ENCODE data around the gene SCN2B. TPM values are rescaled to one million over a fixed set of nuclear protein-coding genes. Genes with fewer than 3 reads are reported as not detected.

SCN2B gene
- total RNA-seq, 1 experiment from 2014 or later, result not detected

GRCh38 chr11:118144301-118145268 lies 31.9 kb downstream of the SCN2B start:
- Histone ChIP-seq H3K4me1 (ENCODE audit: low read length) (peaks cover 9% of the 10 kb centered on the region), H4K20me1 (ENCODE audit: insufficient read depth, low read depth, low read length) (no peaks in the 10 kb centered on the region), H3K9ac (ENCODE audit: low read length) (no peak overlapping the region), H3K79me2 (ENCODE audit: low read length) (no peaks in the 10 kb centered on the region), H2AFZ (ENCODE audit: low read length) (no peak overlapping the region), H3K27me3 (ENCODE audit: low read length) (no peaks in the 10 kb centered on the region), H3K9me3 (ENCODE audit: low read length) (no peaks in the 10 kb centered on the region), H3K36me3 (ENCODE audit: insufficient read depth, low read length) (no peaks in the 10 kb centered on the region), H3K27ac (ENCODE audit: low read length) (no peak overlapping the region), H3K4me3 (ENCODE audit: low read length) (no peak overlapping the region), H3K4me2 (ENCODE audit: low read depth, low read length, poor library complexity, severe bottlenecking) (no peak overlapping the region), H3K9me2 (replicated peaks; ENCODE audit: insufficient read depth, low read length) (no peaks in the 10 kb centered on the region)
- DNase-seq, result no peak

- no peak overlapping the region for H3K4me2 ChIP-seq (ENCODE audit: low read depth, low read length, poor library complexity, severe bottlenecking)
- H3K4me3 ChIP-seq (ENCODE audit: low read length), result no peak overlapping the region
- no peaks in the 10 kb centered on the region for H3K79me2 ChIP-seq (ENCODE audit: low read length)
- no peaks in the 10 kb centered on the region for H3K9me2 ChIP-seq (replicated peaks; ENCODE audit: insufficient read depth, low read length)
- no peaks in the 10 kb centered on the region for H3K27me3 ChIP-seq (ENCODE audit: low read length)
- no peak overlapping the region for H2AFZ ChIP-seq (ENCODE audit: low read length)
- no peak overlapping the region for H3K27ac ChIP-seq (ENCODE audit: low read length)
- H3K4me1 ChIP-seq (ENCODE audit: low read length), result peaks cover 9% of the 10 kb centered on the region
- H4K20me1 ChIP-seq (ENCODE audit: insufficient read depth, low read depth, low read length), result no peaks in the 10 kb centered on the region
- no peak overlapping the region for H3K9ac ChIP-seq (ENCODE audit: low read length)
- H3K36me3 ChIP-seq (ENCODE audit: insufficient read depth, low read length), result no peaks in the 10 kb centered on the region
- no peak for DNase-seq
- H3K9me3 ChIP-seq (ENCODE audit: low read length), result no peaks in the 10 kb centered on the region
Measured at GRCh38 chr11:118143661-118144185, 32.7 kb downstream of the SCN2B start.

- H3K4me3 ChIP-seq (ENCODE audit: low read length), result no peak overlapping the region
- no peaks in the 10 kb centered on the region for H3K9me3 ChIP-seq (ENCODE audit: low read length)
- no peak for DNase-seq
- no peak overlapping the region for H3K9ac ChIP-seq (ENCODE audit: low read length)
- no peaks in the 10 kb centered on the region for H3K36me3 ChIP-seq (ENCODE audit: insufficient read depth, low read length)
- no peaks in the 10 kb centered on the region for H3K9me2 ChIP-seq (replicated peaks; ENCODE audit: insufficient read depth, low read length)
- H3K4me1 ChIP-seq (ENCODE audit: low read length), result peaks cover 6% of the 10 kb centered on the region
- no peaks in the 10 kb centered on the region for H3K79me2 ChIP-seq (ENCODE audit: low read length)
- H3K4me2 ChIP-seq (ENCODE audit: low read depth, low read length, poor library complexity, severe bottlenecking), result peak overlapping the region; percentile 29
- H3K27me3 ChIP-seq (ENCODE audit: low read length), result no peaks in the 10 kb centered on the region
- H3K27ac ChIP-seq (ENCODE audit: low read length), result no peak overlapping the region
- no peaks in the 10 kb centered on the region for H4K20me1 ChIP-seq (ENCODE audit: insufficient read depth, low read depth, low read length)
- H2AFZ ChIP-seq (ENCODE audit: low read length), result no peak overlapping the region
Measured at GRCh38 chr11:118142809-118143208, 33.6 kb downstream of the SCN2B start.

DNA sequence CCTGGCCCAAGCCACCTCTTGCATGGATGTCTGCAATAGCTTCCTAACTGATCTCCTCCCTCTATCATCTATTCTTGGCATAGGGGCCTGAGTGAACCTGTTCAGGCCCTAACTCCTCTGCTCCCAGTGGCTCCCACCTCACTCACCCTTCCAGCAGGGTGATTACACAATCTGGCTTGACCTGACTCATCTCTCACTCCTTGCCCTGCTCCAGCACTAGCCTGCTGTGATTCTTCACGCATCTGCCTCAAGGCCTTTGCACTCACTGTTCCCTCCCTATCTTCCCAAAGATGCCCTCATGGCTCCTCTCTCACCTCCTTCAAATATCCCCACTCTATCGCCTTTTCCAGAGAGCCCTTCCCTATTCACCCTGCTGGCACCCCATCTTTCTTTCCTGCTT lies 34.4 kb downstream of the SCN2B start:
- Histone ChIP-seq H3K36me3 (ENCODE audit: insufficient read depth, low read length) (no peaks in the 10 kb centered on the region), H3K9me3 (ENCODE audit: low read length) (no peaks in the 10 kb centered on the region), H4K20me1 (ENCODE audit: insufficient read depth, low read depth, low read length) (no peaks in the 10 kb centered on the region), H3K79me2 (ENCODE audit: low read length) (no peaks in the 10 kb centered on the region), H3K27ac (ENCODE audit: low read length) (no peak overlapping the region), H3K9me2 (replicated peaks; ENCODE audit: insufficient read depth, low read length) (no peaks in the 10 kb centered on the region), H3K27me3 (ENCODE audit: low read length) (no peaks in the 10 kb centered on the region), H2AFZ (ENCODE audit: low read length) (no peak overlapping the region), H3K9ac (ENCODE audit: low read length) (no peak overlapping the region), H3K4me3 (ENCODE audit: low read length) (no peak overlapping the region), H3K4me2 (ENCODE audit: low read depth, low read length, poor library complexity, severe bottlenecking) (no peak overlapping the region), H3K4me1 (ENCODE audit: low read length) (no peaks in the 10 kb centered on the region)
- no peak for DNase-seq

DNA sequence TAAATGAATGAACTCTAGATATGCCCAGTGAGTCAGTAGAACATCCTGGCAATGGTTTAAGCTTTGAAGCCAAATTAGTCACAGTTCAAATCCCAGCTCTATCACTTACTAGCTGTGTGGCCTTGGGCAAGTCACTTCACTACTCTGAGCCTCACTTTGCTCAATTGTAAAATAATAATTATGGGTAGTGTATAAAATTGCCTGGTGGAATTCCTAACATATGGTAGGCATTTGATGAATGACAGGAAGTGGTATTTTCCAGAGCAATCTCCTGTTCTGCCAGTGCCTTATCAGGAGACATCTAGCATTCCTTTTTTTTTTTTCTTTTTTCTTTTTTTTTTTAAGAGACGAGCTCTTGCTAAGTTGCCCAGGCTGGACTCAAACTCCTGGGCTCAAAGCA lies 36.9 kb downstream of the SCN2B start:
- no peaks in the 10 kb centered on the region for H3K9me3 ChIP-seq (ENCODE audit: low read length)
- no peaks in the 10 kb centered on the region for H3K36me3 ChIP-seq (ENCODE audit: insufficient read depth, low read length)
- H3K4me2 ChIP-seq (ENCODE audit: low read depth, low read length, poor library complexity, severe bottlenecking), result no peak overlapping the region
- H3K9me2 ChIP-seq (replicated peaks; ENCODE audit: insufficient read depth, low read length), result no peaks in the 10 kb centered on the region
- H3K4me3 ChIP-seq (ENCODE audit: low read length), result no peak overlapping the region
- H3K4me1 ChIP-seq (ENCODE audit: low read length), result no peaks in the 10 kb centered on the region
- no peak for DNase-seq
- H4K20me1 ChIP-seq (ENCODE audit: insufficient read depth, low read depth, low read length), result no peaks in the 10 kb centered on the region
- H3K27ac ChIP-seq (ENCODE audit: low read length), result no peak overlapping the region
- H3K9ac ChIP-seq (ENCODE audit: low read length), result no peak overlapping the region
- H3K79me2 ChIP-seq (ENCODE audit: low read length), result no peaks in the 10 kb centered on the region
- H2AFZ ChIP-seq (ENCODE audit: low read length), result no peak overlapping the region
- no peaks in the 10 kb centered on the region for H3K27me3 ChIP-seq (ENCODE audit: low read length)

GRCh38 chr11:118138839-118139420 lies 37.5 kb downstream of the SCN2B start:
- H3K79me2 ChIP-seq (ENCODE audit: low read length), result no peaks in the 10 kb centered on the region
- H3K4me3 ChIP-seq (ENCODE audit: low read length), result no peak overlapping the region
- no peak overlapping the region for H3K4me2 ChIP-seq (ENCODE audit: low read depth, low read length, poor library complexity, severe bottlenecking)
- no peaks in the 10 kb centered on the region for H3K36me3 ChIP-seq (ENCODE audit: insufficient read depth, low read length)
- no peaks in the 10 kb centered on the region for H3K4me1 ChIP-seq (ENCODE audit: low read length)
- H2AFZ ChIP-seq (ENCODE audit: low read length), result no peak overlapping the region
- no peaks in the 10 kb centered on the region for H3K9me2 ChIP-seq (replicated peaks; ENCODE audit: insufficient read depth, low read length)
- DNase-seq, result no peak
- H4K20me1 ChIP-seq (ENCODE audit: insufficient read depth, low read depth, low read length), result no peaks in the 10 kb centered on the region
- no peak overlapping the region for H3K27ac ChIP-seq (ENCODE audit: low read length)
- no peaks in the 10 kb centered on the region for H3K27me3 ChIP-seq (ENCODE audit: low read length)
- H3K9ac ChIP-seq (ENCODE audit: low read length), result no peak overlapping the region
- no peaks in the 10 kb centered on the region for H3K9me3 ChIP-seq (ENCODE audit: low read length)

DNA sequence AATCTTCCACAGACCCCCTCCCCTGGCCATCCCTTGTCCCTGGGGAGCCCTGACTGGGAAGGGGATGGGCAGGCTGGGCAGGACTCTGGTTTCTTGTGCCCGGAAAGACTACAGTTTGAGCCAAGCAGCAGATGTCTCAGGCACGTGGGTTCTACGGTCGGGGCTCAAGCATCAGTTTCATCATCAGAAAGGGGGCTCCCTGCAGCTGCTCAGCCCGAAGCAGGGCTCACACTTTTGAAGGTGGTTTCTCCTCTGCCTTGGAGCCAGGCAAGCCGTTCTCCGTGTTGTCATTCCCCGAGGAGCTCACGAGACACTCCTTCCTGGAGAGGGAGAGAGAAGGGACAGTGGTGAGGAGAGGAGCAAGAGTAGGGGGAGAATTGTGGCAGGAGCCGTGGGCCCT lies 39.6 kb downstream of the SCN2B start:
- DNase-seq, result no peak
- Histone ChIP-seq H3K4me2 (ENCODE audit: low read depth, low read length, poor library complexity, severe bottlenecking) (no peak overlapping the region), H4K20me1 (ENCODE audit: insufficient read depth, low read depth, low read length) (no peaks in the 10 kb centered on the region), H3K9me3 (ENCODE audit: low read length) (no peaks in the 10 kb centered on the region), H3K4me3 (ENCODE audit: low read length) (no peak overlapping the region), H2AFZ (ENCODE audit: low read length) (no peak overlapping the region), H3K27ac (ENCODE audit: low read length) (no peak overlapping the region), H3K79me2 (ENCODE audit: low read length) (no peaks in the 10 kb centered on the region), H3K9me2 (replicated peaks; ENCODE audit: insufficient read depth, low read length) (no peaks in the 10 kb centered on the region), H3K36me3 (ENCODE audit: insufficient read depth, low read length) (no peaks in the 10 kb centered on the region), H3K27me3 (ENCODE audit: low read length) (no peaks in the 10 kb centered on the region), H3K4me1 (ENCODE audit: low read length) (no peaks in the 10 kb centered on the region), H3K9ac (ENCODE audit: low read length) (no peak overlapping the region)

- H3K27ac ChIP-seq (ENCODE audit: low read length), result no peak overlapping the region
Measured at GRCh38 chr11:118136341-118136740, 40.1 kb downstream of the SCN2B start.

More at GRCh38 chr11:118136341-118136740, 40.1 kb downstream of the SCN2B start:
- Histone ChIP-seq H3K4me3 (ENCODE audit: low read length) (no peak overlapping the region), H3K79me2 (ENCODE audit: low read length) (no peaks in the 10 kb centered on the region), H3K27me3 (ENCODE audit: low read length) (no peaks in the 10 kb centered on the region), H3K9ac (ENCODE audit: low read length) (no peak overlapping the region), H3K4me2 (ENCODE audit: low read depth, low read length, poor library complexity, severe bottlenecking) (no peak overlapping the region), H3K4me1 (ENCODE audit: low read length) (no peaks in the 10 kb centered on the region), H3K9me2 (replicated peaks; ENCODE audit: insufficient read depth, low read length) (no peaks in the 10 kb centered on the region), H3K9me3 (ENCODE audit: low read length) (no peaks in the 10 kb centered on the region), H3K36me3 (ENCODE audit: insufficient read depth, low read length) (no peaks in the 10 kb centered on the region), H4K20me1 (ENCODE audit: insufficient read depth, low read depth, low read length) (no peaks in the 10 kb centered on the region), H2AFZ (ENCODE audit: low read length) (no peak overlapping the region)
- no peak for DNase-seq
